H9 (cell line): ENCODE results near the gene CADPS. TPM values are rescaled to one million over a fixed set of nuclear protein-coding genes. Genes with fewer than 3 reads are reported as not detected.

Source experiments
- DNase-seq: peaks from one replicate; pipeline ENCODE4 v3.0.0-alpha.2; 2017
- H2AFZ ChIP-seq: one replicate; pipeline ENCODE4 v1.6.1; 2013; ENCODE audit warnings: mild to moderate bottlenecking, low read length, control low read depth, moderate library complexity
- H2AK5ac ChIP-seq: 2 replicates; pipeline ENCODE4 v1.6.1; 2013; ENCODE audit warnings: low read length, control low read depth, mixed read lengths; ENCODE audit not compliant: insufficient read length
- H2BK120ac ChIP-seq: one replicate; pipeline ENCODE4 v1.6.1; 2013; ENCODE audit warnings: low read depth, mild to moderate bottlenecking, low read length, control low read depth, inconsistent platforms; ENCODE audit not compliant: poor library complexity, severe bottlenecking
- H2BK12ac ChIP-seq: 2 replicates; pipeline ENCODE4 v1.6.1; 2013; ENCODE audit warnings: low read length, control low read depth, mixed read lengths, low read depth; ENCODE audit not compliant: insufficient read length
- H2BK15ac ChIP-seq: 2 replicates; pipeline ENCODE4 v1.6.1; 2013; ENCODE audit warnings: low read depth, low read length, control low read depth
- H2BK20ac ChIP-seq: one replicate; pipeline ENCODE4 v1.6.1; 2013; ENCODE audit warnings: low read depth, mild to moderate bottlenecking, low read length, control low read depth, inconsistent platforms; ENCODE audit not compliant: poor library complexity, severe bottlenecking
- H2BK5ac ChIP-seq: 2 replicates; pipeline ENCODE4 v1.6.1; 2013; ENCODE audit warnings: low read length, control low read depth, mixed read lengths; ENCODE audit not compliant: insufficient read length
- H3K14ac ChIP-seq: 2 replicates; pipeline ENCODE4 v1.6.1; 2013; ENCODE audit warnings: low read length, control low read depth; ENCODE audit not compliant: insufficient read depth
- H3K18ac ChIP-seq: 2 replicates; pipeline ENCODE4 v1.6.1; 2013; ENCODE audit warnings: low read depth, mild to moderate bottlenecking, mixed read lengths, low read length, control low read depth; ENCODE audit not compliant: insufficient read length
- H3K23ac ChIP-seq: 2 replicates; pipeline ENCODE4 v1.6.1; 2013; ENCODE audit warnings: low read length, control low read depth, mixed read lengths, low read depth; ENCODE audit not compliant: insufficient read length
- H3K23me2 ChIP-seq: 2 replicates; pipeline ENCODE4 v1.6.1; 2013; ENCODE audit warnings: low read depth, mild to moderate bottlenecking, mixed read lengths, low read length, control low read depth; ENCODE audit not compliant: insufficient read length, poor library complexity, severe bottlenecking
- H3K27ac ChIP-seq: 2 replicates; pipeline ENCODE4 v1.5.1; 2013; ENCODE audit warnings: low read length, control low read depth, mixed read lengths, low read depth; ENCODE audit not compliant: insufficient read length
- H3K27me3 ChIP-seq: 2 replicates; pipeline ENCODE4 v1.6.1; 2013; ENCODE audit warnings: low read length, control low read depth, inconsistent platforms; ENCODE audit not compliant: insufficient read depth
- H3K4ac ChIP-seq: 2 replicates; pipeline ENCODE4 v1.6.1; 2013; ENCODE audit warnings: low read depth, mild to moderate bottlenecking, control low read depth, inconsistent platforms, low read length, moderate library complexity
- H3K4me1 ChIP-seq: 2 replicates; pipeline ENCODE4 v1.6.1; 2013; ENCODE audit warnings: low read length, control low read depth, inconsistent platforms; ENCODE audit not compliant: insufficient read depth
- H3K4me2 ChIP-seq: 2 replicates; pipeline ENCODE4 v1.6.1; 2013; ENCODE audit warnings: low read length, control low read depth, mixed read lengths; ENCODE audit not compliant: insufficient read length, insufficient read depth
- H3K56ac ChIP-seq: 2 replicates; pipeline ENCODE4 v1.6.1; 2013; ENCODE audit warnings: low read depth, mild to moderate bottlenecking, mixed read lengths, low read length, control low read depth; ENCODE audit not compliant: insufficient read length
- H3K79me1 ChIP-seq: 2 replicates; pipeline ENCODE4 v1.6.1; 2013; ENCODE audit warnings: low read depth, mild to moderate bottlenecking, moderate library complexity, low read length, control low read depth, inconsistent platforms; ENCODE audit not compliant: insufficient read depth, poor library complexity, severe bottlenecking
- H3K79me2 ChIP-seq: 2 replicates; pipeline ENCODE4 v1.6.1; 2013; ENCODE audit warnings: low read length, control low read depth, inconsistent platforms; ENCODE audit not compliant: insufficient read depth
- H3K9ac ChIP-seq: 2 replicates; pipeline ENCODE4 v1.6.1; 2013; ENCODE audit warnings: low read length, control low read depth, mixed read lengths; ENCODE audit not compliant: insufficient read length; ENCODE audit errors: extremely low read depth
- H3K9me3 ChIP-seq: one replicate; pipeline ENCODE4 v1.6.1; 2013; ENCODE audit warnings: low read depth, low read length, inconsistent platforms; ENCODE audit not compliant: control insufficient read depth
- H3T11ph ChIP-seq: one replicate; pipeline ENCODE4 v1.6.1; 2013; ENCODE audit warnings: mild to moderate bottlenecking, low read length, control low read depth, inconsistent platforms
- H4K20me1 ChIP-seq: one replicate; pipeline ENCODE4 v1.6.1; 2013; ENCODE audit not compliant: control insufficient read depth, insufficient read length, insufficient read depth
- H4K5ac ChIP-seq: 2 replicates; pipeline ENCODE4 v1.6.1; 2013; ENCODE audit warnings: low read depth, mild to moderate bottlenecking, mixed read lengths, low read length, control low read depth; ENCODE audit not compliant: insufficient read length
- H4K8ac ChIP-seq: replicated peaks from 2 replicates; pipeline ENCODE4 v1.6.1; 2013; ENCODE audit warnings: low read length, control low read depth, mixed read lengths, low read depth; ENCODE audit not compliant: insufficient read length
- H4K91ac ChIP-seq: 2 replicates; pipeline ENCODE4 v1.6.1; 2013; ENCODE audit warnings: low read depth, mild to moderate bottlenecking, moderate library complexity, mixed read lengths, low read length, control low read depth; ENCODE audit not compliant: insufficient read length
- H3K27ac Mint-ChIP-seq, 3 experiments: 2 replicates in 2 of 3; 3 replicates in 1 of 3; pipeline ENCODE4 v1.8.0; 2020 to 2021; ENCODE audit warnings: mixed read lengths in 3 of 3, mild to moderate bottlenecking in 1 of 3, moderate library complexity in 1 of 3
- H3K27me3 Mint-ChIP-seq: 2 replicates; pipeline ENCODE4 v1.8.0; 2021; ENCODE audit warnings: low read depth, mild to moderate bottlenecking, moderate library complexity, mixed read lengths
- H3K36me3 Mint-ChIP-seq, 3 experiments: 2 replicates in 2 of 3; 3 replicates in 1 of 3; pipeline ENCODE4 v1.8.0; 2020 to 2021; ENCODE audit warnings: low read depth in 3 of 3, mixed read lengths in 3 of 3; ENCODE audit not compliant: insufficient read depth in 1 of 3
- H3K4me1 Mint-ChIP-seq, 2 experiments: 2 replicates each; pipeline ENCODE4 v1.8.0; 2020; ENCODE audit warnings: mixed read lengths in 2 of 2
- H3K4me3 Mint-ChIP-seq, 2 experiments: 2 replicates in 1 of 2; 3 replicates in 1 of 2; pipeline ENCODE4 v1.8.0; 2020 to 2021; ENCODE audit warnings: mild to moderate bottlenecking in 2 of 2, mixed read lengths in 2 of 2, moderate library complexity in 1 of 2
- H3K9me3 Mint-ChIP-seq, 2 experiments: 2 replicates in 1 of 2; 3 replicates in 1 of 2; pipeline ENCODE4 v1.8.0; 2020; ENCODE audit warnings: mild to moderate bottlenecking in 2 of 2, mixed read lengths in 2 of 2, moderate library complexity in 1 of 2
- CTCF ChIP-seq: fragments of 200-600 bp; sonication (generic); conservative IDR thresholded peaks from 3 replicates; pipeline ENCODE4 v1.8.0; 2021; ENCODE audit warnings: antibody characterized with exemption, mild to moderate bottlenecking
- WGBS: extraction: QIAGEN DNeasy Blood & Tissue Kit; methylation state at CpG from one replicate; pipeline ENCODE4 v1.1.7; 2013; ENCODE audit warnings: missing lambda C conversion rate, low lambda C conversion rate, mixed read lengths; ENCODE audit not compliant: insufficient read length; ENCODE audit errors: extremely low coverage; 5-methylcytosine and 5-hydroxymethylcytosine counted together
- total RNA-seq: library from RNA; stranded (reverse); gene quantifications from 2 replicates; pipeline ENCODE4 v1.2.1, GENCODE V29; 2021

CADPS gene
- total RNA-seq, 1 experiment from 2014 or later = 6.6 TPM

- WGBS = no CpG with 5 or more reads among the region's 4 CpGs
- no peak overlapping the region for H3T11ph ChIP-seq
- Mint-ChIP-seq H3K4me1 (peaks cover 7 to 10% of the 10 kb centered on the region in 2 experiments), H3K36me3 (no peaks in the 10 kb centered on the region), H3K4me3 (no peak overlapping the region), H3K27me3 (peaks cover 11% of the 10 kb centered on the region), H3K27ac (no peak overlapping the region), H3K9me3 (no peaks in the 10 kb centered on the region)
- no peak overlapping the region for H4K5ac ChIP-seq
- no peak for DNase-seq
- no peak overlapping the region for H2BK5ac ChIP-seq
- H3K79me2 ChIP-seq = no peaks in the 10 kb centered on the region
- H4K91ac ChIP-seq = no peak overlapping the region
- H3K18ac ChIP-seq = no peak overlapping the region
- no peak overlapping the region for H3K56ac ChIP-seq
- H2AK5ac ChIP-seq = no peak overlapping the region
- H3K27ac ChIP-seq = no peak overlapping the region
- H3K79me1 ChIP-seq = no peaks in the 10 kb centered on the region
- no peak overlapping the region for H3K4me2 ChIP-seq
- no peak overlapping the region for H2BK15ac ChIP-seq
- H3K9me3 ChIP-seq = no peaks in the 10 kb centered on the region
- H3K9ac ChIP-seq = no peak overlapping the region
- H2BK120ac ChIP-seq = no peak overlapping the region
- no peaks in the 10 kb centered on the region for H4K20me1 ChIP-seq
- no peak for TF ChIP-seq CTCF
- H3K4me1 ChIP-seq = no peaks in the 10 kb centered on the region; the same call in 1 of the 2 replicates
- H4K8ac ChIP-seq = no peak overlapping the region
- H3K14ac ChIP-seq = no peak overlapping the region
- H3K23me2 ChIP-seq = no peaks in the 10 kb centered on the region
- H3K4ac ChIP-seq = no peak overlapping the region
- H2BK12ac ChIP-seq = no peak overlapping the region
- H3K23ac ChIP-seq = no peak overlapping the region
- H2BK20ac ChIP-seq = no peak overlapping the region
- H2AFZ ChIP-seq = no peak overlapping the region
- no peaks in the 10 kb centered on the region for H3K27me3 ChIP-seq
Measured at GRCh38 chr3:62462788-62463187, 412.4 kb downstream of the CADPS start.
